Stomach (tissue), 9 donors: Measurements from ENCODE around the gene TMOD3. TPM values are rescaled to one million over a fixed set of nuclear protein-coding genes. Genes with fewer than 3 reads are reported as not detected.
"Not testable (repeated sequence)": the region's sequence is repeated elsewhere in the genome, so short reads cannot be mapped to it uniquely, and the experiment has no call there.

Experiments
- DNase-seq, 2 donors: peaks; one replicate each; pipeline versions ENCODE4 v3.0.0 to v3.0.0-alpha.2; 2013 to 2019
- H3K27ac ChIP-seq, 5 donors: fragments of 200-600 bp in 4 of 5; sonication (generic) in 4 of 5; one replicate each; pipeline ENCODE4 v1.5.1; 2013 to 2019; ENCODE audit warnings: mild to moderate bottlenecking in 1 of 5, moderate library complexity in 1 of 5
- H3K27me3 ChIP-seq, 3 donors: fragments of 200-600 bp; sonication (generic); one replicate each; pipeline ENCODE4 v1.5.1; 2017 to 2019; ENCODE audit warnings: mixed run types in 1 of 3
- H3K36me3 ChIP-seq, 4 donors: fragments of 200-600 bp; sonication (generic); 1 replicate in 3 of 4; 2 replicates in 1 of 4; pipeline ENCODE4 v1.5.1; 2016 to 2019
- H3K4me1 ChIP-seq, 4 donors: fragments of 200-600 bp; sonication (generic); one replicate each; pipeline ENCODE4 v1.5.1; 2016 to 2019
- H3K4me3 ChIP-seq, 4 donors: fragments of 200-600 bp; sonication (generic) in 3 of 4; one replicate each; pipeline ENCODE4 v1.5.1; 2016 to 2019; ENCODE audit warnings: mild to moderate bottlenecking in 1 of 4
- H3K9me3 ChIP-seq, 4 donors: fragments of 200-600 bp; sonication (generic); one replicate each; pipeline ENCODE4 v1.5.1; 2016 to 2019
- CTCF ChIP-seq, 7 experiments: fragments of 450-650 bp in 4 of 7; fragments of 200-600 bp in 3 of 7; sonication (generic) in 3 of 7; IDR thresholded peaks; one replicate each; pipeline ENCODE4 v1.5.1; 2016 to 2019; ENCODE audit warnings: antibody characterized with exemption in 7 of 7, control low read depth in 2 of 7, mild to moderate bottlenecking in 1 of 7
- EP300 ChIP-seq: sonication (generic); formaldehyde crosslinking; IDR thresholded peaks from one replicate; pipeline ENCODE4 v1.6.1; 2017; ENCODE audit warnings: antibody characterized with exemption
- POLR2A ChIP-seq, 4 donors: fragments of 450-650 bp; IDR thresholded peaks; one replicate each; pipeline ENCODE4 v1.6.1; 2016; ENCODE audit warnings: antibody characterized with exemption in 4 of 4, control low read depth in 2 of 4, mild to moderate bottlenecking in 1 of 4, moderate library complexity in 1 of 4
- POLR2AphosphoS5 ChIP-seq, 3 donors: sonication (generic); formaldehyde crosslinking; IDR thresholded peaks; one replicate each; pipeline ENCODE4 v1.6.1; 2016; ENCODE audit warnings: antibody characterized with exemption in 3 of 3
- WGBS, 5 donors: extraction: QIAGEN DNeasy Blood & Tissue Kit in 3 of 5; methylation state at CpG; one replicate each; pipeline versions ENCODE4 v1.1.5 to v1.1.7; 2013 to 2018; 5-methylcytosine and 5-hydroxymethylcytosine counted together
- intact Hi-C: fragments of 100-400 bp; cut with DNase I; formaldehyde crosslinking; loops from one replicate; pipeline ENCODE4 v1.15.1; 2023; ENCODE audit warnings: low total_unique reads
- polyA plus RNA-seq, 3 donors: library from polyadenylated mRNA; stranded (reverse); fragments of 200-250 nt; gene quantifications; one replicate each; pipeline ENCODE4 v1.2.3, GENCODE V29; 2013
- total RNA-seq, 5 donors: library from RNA; depleted of rRNA; stranded (reverse); fragments of >200 nt; gene quantifications; one replicate each; pipeline versions ENCODE4 v1.1.0 to v1.2.3, GENCODE V29; 2014 to 2016
- donor health status: healthy with polysubstance abuse.
- donor health status: Bipolar disorder and iron deficiency.
- donor health status: healthy.

The TMOD3 gene
- total and polyA plus RNA-seq, 8 donors = 10.1 to 64.3 (median 15.2) TPM

DNA sequence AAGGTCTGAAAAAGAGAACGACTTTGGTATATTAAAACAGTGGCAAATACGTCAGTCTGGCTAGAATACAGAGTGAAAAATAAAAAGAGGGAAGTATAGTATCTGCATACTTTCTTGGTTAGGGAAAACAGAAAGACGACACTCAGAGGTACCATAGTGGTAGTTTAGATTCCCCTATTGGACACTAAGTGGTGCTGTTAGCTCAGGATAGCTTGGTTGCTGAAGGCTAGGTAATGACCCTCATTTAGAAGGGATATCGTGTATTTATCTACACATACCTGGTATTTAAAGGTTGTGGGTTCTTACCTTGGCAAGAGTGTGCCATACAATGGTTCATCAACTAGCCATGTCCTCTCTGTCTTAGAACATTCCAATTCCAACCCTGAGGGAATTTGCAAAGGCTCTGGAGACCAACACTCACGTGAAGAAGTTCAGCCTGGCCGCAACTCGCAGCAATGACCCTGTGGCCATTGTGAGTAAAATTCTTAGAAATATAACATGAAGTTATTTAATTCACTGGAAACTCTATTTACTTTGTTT, 47.0 kb upstream of the TMOD3 start:
- Histone ChIP-seq H3K36me3 (peaks cover 6 to 47% (median 31%) of the 10 kb centered on the region in 4 donors), H3K27me3 (no peaks in the 10 kb centered on the region), H3K27ac (no peak overlapping the region), H3K4me3 (no peak overlapping the region), H3K9me3 (peaks cover 0 to 4% (median 0%) of the 10 kb centered on the region in 4 donors), H3K4me1 (peaks cover 0 to 4% (median 0%) of the 10 kb centered on the region in 4 donors)
- 79 to 85% (median 81%) methylated on average over 7 of the region's 7 CpGs for WGBS, 5 donors
- intact Hi-C loops = no loop called here
- TF ChIP-seq POLR2A (IDR thresholded peaks at IDR 0.05) (no peak), POLR2AphosphoS5 (IDR thresholded peaks at IDR 0.05) (no peak), CTCF (IDR thresholded peaks at IDR 0.05) (no peak), EP300 (no peak)
- no peak for DNase-seq

DNA sequence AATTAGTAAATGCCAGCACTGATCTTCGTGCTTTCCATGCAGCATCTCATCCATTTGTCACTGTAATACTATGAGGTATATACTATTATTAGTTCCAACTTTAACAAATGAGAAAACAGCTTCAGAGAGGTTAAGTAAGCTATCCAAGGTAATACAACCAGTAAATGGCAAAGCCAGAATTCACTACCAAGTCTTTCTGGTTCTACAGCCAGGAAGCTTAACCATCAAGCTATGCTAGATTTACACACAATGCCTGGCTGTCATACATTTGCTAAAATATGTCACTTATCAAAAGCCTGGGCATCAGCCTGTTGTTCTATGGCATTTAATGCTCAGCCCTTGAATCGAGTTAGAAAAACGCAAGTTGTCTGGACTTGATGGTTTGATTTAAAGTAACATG, 45.5 kb upstream of the TMOD3 start:
- Histone ChIP-seq H3K27ac (no peak overlapping the region), H3K9me3 (peaks cover 0 to 4% (median 0%) of the 10 kb centered on the region in 4 donors), H3K4me3 (no peak overlapping the region), H3K27me3 (no peaks in the 10 kb centered on the region), H3K36me3 (peaks cover 6 to 51% (median 31%) of the 10 kb centered on the region in 4 donors), H3K4me1 (peaks cover 0 to 4% (median 0%) of the 10 kb centered on the region in 4 donors)
- intact Hi-C loops = no loop called here
- no peak for TF ChIP-seq CTCF (IDR thresholded peaks at IDR 0.05)
- TF ChIP-seq POLR2AphosphoS5 (IDR thresholded peaks at IDR 0.05) = no peak
- no peak for TF ChIP-seq POLR2A (IDR thresholded peaks at IDR 0.05)
- TF ChIP-seq EP300 = no peak
- DNase-seq = no peak
- 89 to 100% (median 93%) methylated on average over 3 of the region's 3 CpGs for whole genome bisulfite sequencing, 5 donors

DNA sequence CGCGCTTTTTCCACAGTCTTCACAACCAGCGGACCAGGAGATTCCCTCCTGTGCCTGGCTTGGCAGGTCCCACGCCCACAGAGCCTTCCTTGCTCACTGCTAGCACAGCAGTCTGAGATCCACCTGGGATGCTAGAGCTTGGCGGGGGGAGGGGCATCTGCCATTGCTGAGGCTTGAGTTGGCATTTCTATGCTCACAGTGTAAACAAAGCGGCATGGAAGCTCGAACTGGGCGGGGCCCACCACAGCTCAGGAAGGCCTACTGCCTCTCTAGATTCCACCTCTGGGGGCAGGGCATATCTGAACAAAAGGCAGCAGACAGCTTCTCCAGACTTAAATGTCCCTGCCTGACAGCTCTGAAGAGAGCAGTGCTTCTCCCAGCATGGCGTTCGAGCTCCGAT, 42.3 kb upstream of the TMOD3 start:
- DNase-seq = peak; percentile 24 to 37
- H3K27ac ChIP-seq, intact Hi-C loops, H3K4me3 ChIP-seq, H3K27me3 ChIP-seq, H3K9me3 ChIP-seq, H3K4me1 ChIP-seq: not testable (repeated sequence)
- 78 to 92% (median 85%) methylated on average over 3 to 11 of the region's 11 CpGs for WGBS, 5 donors
- peaks cover 0 to 38% (median 30%) of the 10 kb centered on the region in 4 donors for H3K36me3 ChIP-seq

DNA sequence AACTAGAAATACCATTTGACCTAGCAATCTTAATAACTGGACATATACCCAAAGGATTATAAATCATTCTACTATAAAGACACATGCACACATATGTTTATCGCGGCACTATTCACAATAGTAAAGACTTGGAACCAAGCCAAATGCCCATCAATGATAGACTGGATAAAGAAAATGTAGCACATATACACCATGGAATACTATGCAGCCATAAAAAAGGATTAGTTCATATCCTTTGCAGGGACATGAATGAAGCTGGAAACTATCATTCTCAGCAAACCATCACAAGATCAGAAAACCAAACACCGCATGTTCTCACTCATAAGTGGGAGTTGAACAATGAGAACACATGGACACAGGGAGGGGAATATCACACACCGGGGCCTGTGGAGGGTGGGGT, 37.0 kb upstream of the TMOD3 start:
- WGBS, 5 donors = 90 to 94% (median 91%) methylated on average over 4 of the region's 4 CpGs

DNA sequence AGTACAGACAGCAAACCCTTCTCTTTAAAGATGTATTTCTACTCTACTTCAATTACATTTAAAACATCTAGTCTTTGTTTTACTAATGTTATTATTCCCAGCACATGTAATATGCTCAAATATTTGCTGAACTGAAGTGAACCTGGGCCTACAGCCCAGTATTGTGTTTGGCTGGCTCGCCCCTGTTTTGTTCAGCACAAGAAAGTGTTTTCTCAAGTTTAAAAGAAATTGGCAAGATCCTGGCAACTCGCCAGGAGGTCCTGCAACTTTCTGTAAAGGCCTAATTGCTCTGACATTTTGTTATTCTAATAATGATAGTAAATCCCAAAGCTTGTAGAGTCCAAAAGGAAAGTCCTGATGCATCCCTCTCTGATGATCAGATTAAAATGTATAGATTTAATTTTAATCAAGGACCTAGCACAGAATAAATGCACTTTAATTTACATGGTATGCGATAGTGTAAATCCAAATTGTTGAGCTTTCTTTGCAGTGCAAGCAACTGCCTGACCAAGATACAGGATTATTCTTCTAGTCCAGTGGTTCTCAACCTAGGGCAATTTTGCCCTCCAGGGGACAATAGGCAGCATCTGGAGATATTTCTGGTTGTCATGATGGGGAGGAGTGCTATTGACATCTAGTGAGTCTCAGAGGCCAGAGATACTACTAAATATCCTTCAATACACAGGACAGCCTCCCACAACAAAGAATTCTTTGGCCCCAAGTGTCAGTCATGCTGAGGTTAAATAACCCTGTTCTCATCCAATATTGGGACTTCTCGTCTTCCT, 35.7 kb upstream of the TMOD3 start:
- no peak for TF ChIP-seq POLR2AphosphoS5 (IDR thresholded peaks at IDR 0.05)
- TF ChIP-seq POLR2A (IDR thresholded peaks at IDR 0.05) = no peak
- no peak for TF ChIP-seq EP300
- TF ChIP-seq CTCF (IDR thresholded peaks at IDR 0.05) = no peak
- WGBS, 5 donors = 36 to 50% (median 40%) methylated on average over 4 of the region's 4 CpGs
- Histone ChIP-seq H3K4me1 (peaks cover 0 to 23% (median 14%) of the 10 kb centered on the region in 4 donors), H3K36me3 (peaks cover 0 to 8% (median 7%) of the 10 kb centered on the region in 4 donors), H3K4me3 (no peak overlapping the region), H3K27ac (peak overlapping the region in 1 of 5 donors; percentile 48), H3K9me3 (no peaks in the 10 kb centered on the region), H3K27me3 (no peaks in the 10 kb centered on the region)
- intact Hi-C loops = no loop called here
- DNase-seq = peak; percentile 73 to 74

More for the DNA sequence above, 37.0 kb upstream of the TMOD3 start:
- H3K27ac ChIP-seq, H3K4me3 ChIP-seq, DNase-seq, intact Hi-C loops, H3K36me3 ChIP-seq, H3K9me3 ChIP-seq, H3K27me3 ChIP-seq: not testable (repeated sequence)
- H3K4me1 ChIP-seq = peaks cover 0 to 23% (median 11%) of the 10 kb centered on the region in 4 donors
